Measurements from ENCODE around the gene DNAAF1. TPM values are rescaled to one million over a fixed set of nuclear protein-coding genes. Genes with fewer than 3 reads are reported as not detected.
"Not testable (repeated sequence)": the region's sequence is repeated elsewhere in the genome, so short reads cannot be mapped to it uniquely, and the experiment has no call there.

The DNAAF1 gene
- total RNA-seq, 6 experiments from 2014 or later: 0.37 to 5.6 (median 2.1) TPM; not detected in 2

- TF ChIP-seq POLR2A (IDR thresholded peaks at IDR 0.05) (no peak), CTCF (IDR thresholded peaks at IDR 0.05) (no peak)
- no peak for ATAC-seq
- no peaks in the 10 kb centered on the region for H3K9me3 ChIP-seq
- no peak overlapping the region for H3K4me3 ChIP-seq
- no peaks in the 10 kb centered on the region for H3K4me1 ChIP-seq
- intact Hi-C loops (cut with DNase I): no loop called here
- peaks cover 0 to 3% (median 0%) of the 10 kb centered on the region in 4 donors for H3K36me3 ChIP-seq
- 100% methylated on average over 1 of the region's 2 CpGs for WGBS (ENCODE audit: insufficient coverage, low coverage, low lambda C conversion rate, missing lambda C conversion rate)
- no peak overlapping the region for H3K27ac ChIP-seq
- H3K27me3 ChIP-seq: no peaks in the 10 kb centered on the region
- no peak for DNase-seq
These were observed 37.2 kb upstream of the DNAAF1 start for GRCh38 chr16:84107921-84108320.

- intact Hi-C loops (cut with DNase I): no loop called here
- no peak overlapping the region for H3K4me3 ChIP-seq
- WGBS (ENCODE audit: insufficient coverage, low coverage, low lambda C conversion rate, missing lambda C conversion rate): 67% methylated on average over 5 of the region's 6 CpGs
- no peaks in the 10 kb centered on the region for H3K27me3 ChIP-seq
- no peaks in the 10 kb centered on the region for H3K9me3 ChIP-seq
- H3K27ac ChIP-seq: no peak overlapping the region
- peaks cover 0 to 3% (median 0%) of the 10 kb centered on the region in 4 donors for H3K36me3 ChIP-seq
- TF ChIP-seq POLR2A (IDR thresholded peaks at IDR 0.05) (no peak), CTCF (IDR thresholded peaks at IDR 0.05) (no peak)
- DNase-seq: no peak
- no peaks in the 10 kb centered on the region for H3K4me1 ChIP-seq
- ATAC-seq: no peak
These were observed 35.3 kb upstream of the DNAAF1 start for GRCh38 chr16:84109598-84110335.

DNA sequence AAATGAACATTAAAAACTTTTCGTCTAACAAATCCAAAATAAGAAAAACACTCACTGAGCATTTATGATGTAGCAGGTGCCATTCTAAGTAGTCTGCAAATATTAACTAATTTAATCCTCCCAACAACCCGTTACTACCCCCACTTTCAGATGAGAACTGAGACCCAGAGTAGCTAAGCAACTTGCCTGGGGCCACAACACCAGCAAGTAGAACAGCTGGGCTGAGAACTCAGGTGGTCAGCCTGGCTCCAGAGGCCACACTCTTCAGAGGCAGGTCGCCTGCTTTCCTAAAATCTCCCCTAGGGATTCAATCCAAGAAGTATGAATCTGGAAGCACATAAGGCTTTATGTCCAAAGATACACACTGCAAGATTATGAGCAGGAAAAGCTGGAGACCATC is 34.6 kb upstream of the DNAAF1 start:
- no peak for ATAC-seq
- Histone ChIP-seq H3K27me3 (no peaks in the 10 kb centered on the region), H3K9me3 (no peaks in the 10 kb centered on the region), H3K36me3 (peaks cover 0 to 3% (median 0%) of the 10 kb centered on the region in 4 donors), H3K4me3 (no peak overlapping the region), H3K4me1 (peaks cover 0 to 7% (median 0%) of the 10 kb centered on the region in 4 donors), H3K27ac (no peak overlapping the region)
- intact Hi-C loops (cut with DNase I): no loop called here
- TF ChIP-seq POLR2A (IDR thresholded peaks at IDR 0.05): no peak
- no peak for TF ChIP-seq CTCF (IDR thresholded peaks at IDR 0.05)
- no peak for DNase-seq
- WGBS (ENCODE audit: insufficient coverage, low coverage, low lambda C conversion rate, missing lambda C conversion rate): 61% methylated on average over 2 of the region's 3 CpGs

DNA sequence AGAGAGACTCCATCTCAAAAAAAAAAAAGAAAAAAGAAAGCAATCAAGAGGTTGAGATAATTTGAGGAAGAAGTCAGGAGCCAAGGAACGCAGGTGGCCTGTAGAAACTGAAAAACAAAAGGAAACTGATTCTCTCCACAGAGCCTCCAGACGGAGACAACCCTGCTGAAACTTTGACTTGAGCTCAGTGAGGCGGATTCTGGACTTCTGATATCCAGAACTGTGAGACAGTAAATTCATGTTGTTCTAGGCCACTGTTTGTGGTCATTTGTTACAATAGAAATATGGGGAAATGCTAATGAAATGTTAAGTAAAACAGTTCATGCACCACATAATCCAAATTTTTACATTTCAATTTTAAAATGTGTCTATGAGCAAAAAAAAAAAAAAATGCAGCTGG is 33.6 kb upstream of the DNAAF1 start:
- TF ChIP-seq POLR2A (IDR thresholded peaks at IDR 0.05): no peak
- no peak for TF ChIP-seq CTCF (IDR thresholded peaks at IDR 0.05)
- Histone ChIP-seq H3K9me3 (no peaks in the 10 kb centered on the region), H3K4me1 (peaks cover 0 to 11% (median 0%) of the 10 kb centered on the region in 4 donors), H3K4me3 (no peak overlapping the region), H3K27me3 (no peaks in the 10 kb centered on the region), H3K27ac (no peak overlapping the region), H3K36me3 (peaks cover 0 to 3% (median 0%) of the 10 kb centered on the region in 4 donors)
- no peak for ATAC-seq
- intact Hi-C loops (cut with DNase I): no loop called here
- no peak for DNase-seq
- WGBS (ENCODE audit: insufficient coverage, low coverage, low lambda C conversion rate, missing lambda C conversion rate): 79% methylated on average over 2 of the region's 3 CpGs

- 84% methylated on average over 3 of the region's 3 CpGs for WGBS (ENCODE audit: insufficient coverage, low coverage, low lambda C conversion rate, missing lambda C conversion rate)
- DNase-seq; H3K9me3 ChIP-seq; H3K36me3 ChIP-seq; H3K27me3 ChIP-seq; intact Hi-C loops (cut with DNase I); ATAC-seq; H3K4me3 ChIP-seq; H3K27ac ChIP-seq: not testable (repeated sequence)
- peaks cover 0 to 11% (median 0%) of the 10 kb centered on the region in 4 donors for H3K4me1 ChIP-seq
These were observed 33.2 kb upstream of the DNAAF1 start for GRCh38 chr16:84111949-84112348.
